ENCODE measurements around the gene GATAD2A.

GATAD2A gene

DNA sequence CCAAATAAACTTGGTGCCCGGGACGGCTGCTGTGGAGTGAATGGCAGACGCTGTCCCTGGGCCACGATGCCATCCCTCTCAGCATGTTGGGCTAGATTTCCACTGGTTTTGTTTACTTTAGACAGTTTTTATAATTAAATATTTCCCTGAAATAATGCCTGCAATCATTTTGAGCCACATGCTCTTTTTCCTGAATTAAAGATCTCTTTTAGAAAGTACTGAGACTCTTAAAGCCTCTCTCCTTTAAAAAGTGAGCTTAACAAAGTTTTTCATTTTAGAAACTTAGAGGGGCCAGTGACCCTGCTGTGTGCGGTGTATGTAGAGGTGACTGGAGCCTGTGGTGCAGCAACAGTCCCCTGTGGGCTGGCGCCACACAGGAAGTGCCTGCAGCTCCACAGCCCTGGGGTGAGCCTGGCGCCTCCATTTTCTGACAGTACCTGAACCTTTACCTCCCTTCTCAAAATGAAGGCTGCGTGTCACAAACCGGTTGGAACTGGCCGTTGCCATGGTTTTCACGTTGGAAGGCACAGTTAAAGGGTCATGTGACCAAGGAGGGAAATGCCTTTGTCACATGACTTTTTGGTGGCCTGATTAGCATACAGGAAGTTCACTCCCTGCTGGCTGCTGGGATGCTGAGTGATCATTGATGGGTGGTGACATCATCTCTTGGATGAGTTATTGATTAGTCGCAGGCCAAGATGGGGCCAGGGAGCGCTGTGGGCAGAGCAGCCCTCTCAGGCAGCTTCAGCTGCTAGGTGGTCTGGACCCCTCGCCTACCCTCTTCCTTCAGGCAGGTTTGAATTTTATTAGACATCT is 83.6 kb downstream of the GATAD2A start:
- TF ChIP-seq, protein P1, sequence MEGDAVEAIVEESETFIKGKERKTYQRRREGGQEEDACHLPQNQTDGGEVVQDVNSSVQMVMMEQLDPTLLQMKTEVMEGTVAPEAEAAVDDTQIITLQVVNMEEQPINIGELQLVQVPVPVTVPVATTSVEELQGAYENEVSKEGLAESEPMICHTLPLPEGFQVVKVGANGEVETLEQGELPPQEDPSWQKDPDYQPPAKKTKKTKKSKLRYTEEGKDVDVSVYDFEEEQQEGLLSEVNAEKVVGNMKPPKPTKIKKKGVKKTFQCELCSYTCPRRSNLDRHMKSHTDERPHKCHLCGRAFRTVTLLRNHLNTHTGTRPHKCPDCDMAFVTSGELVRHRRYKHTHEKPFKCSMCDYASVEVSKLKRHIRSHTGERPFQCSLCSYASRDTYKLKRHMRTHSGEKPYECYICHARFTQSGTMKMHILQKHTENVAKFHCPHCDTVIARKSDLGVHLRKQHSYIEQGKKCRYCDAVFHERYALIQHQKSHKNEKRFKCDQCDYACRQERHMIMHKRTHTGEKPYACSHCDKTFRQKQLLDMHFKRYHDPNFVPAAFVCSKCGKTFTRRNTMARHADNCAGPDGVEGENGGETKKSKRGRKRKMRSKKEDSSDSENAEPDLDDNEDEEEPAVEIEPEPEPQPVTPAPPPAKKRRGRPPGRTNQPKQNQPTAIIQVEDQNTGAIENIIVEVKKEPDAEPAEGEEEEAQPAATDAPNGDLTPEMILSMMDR (IDR thresholded peaks at IDR 0.05), result no peak

DNA sequence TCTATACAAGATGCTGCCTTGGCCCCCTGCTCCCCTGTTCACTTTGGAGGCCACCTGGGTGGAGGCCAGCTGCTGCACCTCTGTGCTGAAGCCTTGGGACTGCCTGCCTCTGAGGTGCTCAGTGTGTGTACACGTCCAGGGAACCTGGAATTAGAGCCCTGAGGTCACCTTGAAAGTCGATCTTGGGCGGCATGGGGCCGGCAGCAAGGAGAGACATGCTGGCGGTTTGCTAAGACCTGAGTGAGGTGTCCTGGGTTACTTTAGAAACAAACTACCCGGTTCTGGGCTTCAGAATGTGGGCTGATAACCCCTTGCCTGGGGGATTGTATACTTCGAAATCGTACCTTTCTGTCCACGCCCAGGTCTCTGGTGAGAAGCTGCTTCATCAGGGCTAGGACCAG is 84.3 kb downstream of the GATAD2A start:
- TF ChIP-seq, protein P1 (IDR thresholded peaks at IDR 0.05), result no peak

DNA sequence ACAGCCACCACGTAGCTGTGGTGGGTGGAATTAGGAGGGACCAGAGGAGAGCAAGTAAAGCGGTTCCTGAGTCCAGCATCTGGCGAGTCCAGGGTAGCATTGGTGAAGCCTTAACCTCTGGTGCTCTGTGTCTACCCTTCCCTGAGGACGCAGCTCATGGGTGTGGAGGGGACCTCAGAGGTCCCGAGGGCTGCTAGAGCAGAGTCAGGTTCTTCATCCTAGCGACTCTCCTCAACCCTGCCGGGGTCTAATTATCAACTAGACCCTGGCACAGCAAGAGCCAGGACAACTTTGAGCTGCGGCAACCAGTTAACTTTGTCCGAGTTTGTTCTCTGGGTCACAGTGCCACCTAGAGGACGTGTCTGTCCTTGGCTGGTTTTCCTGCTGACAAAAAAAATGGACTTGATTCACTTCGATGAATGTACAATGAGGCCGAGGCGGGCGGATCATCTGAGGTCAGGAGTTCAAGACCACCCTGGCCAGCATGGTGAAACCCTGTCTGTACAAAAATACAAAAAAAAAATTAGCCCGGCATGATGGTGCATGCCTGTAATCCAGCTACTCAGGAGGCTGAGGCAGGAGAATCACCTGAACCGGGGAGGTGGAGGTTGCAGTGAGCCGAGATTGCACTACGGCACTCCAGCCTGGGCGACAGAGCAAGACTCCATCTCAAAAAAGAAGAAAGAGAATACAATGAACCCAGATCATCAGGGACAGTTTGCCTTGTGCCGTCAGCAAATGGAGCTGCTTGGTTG is 84.9 kb downstream of the GATAD2A start:
- TF ChIP-seq, protein P1 (IDR thresholded peaks at IDR 0.05), result peak; percentile 78

DNA sequence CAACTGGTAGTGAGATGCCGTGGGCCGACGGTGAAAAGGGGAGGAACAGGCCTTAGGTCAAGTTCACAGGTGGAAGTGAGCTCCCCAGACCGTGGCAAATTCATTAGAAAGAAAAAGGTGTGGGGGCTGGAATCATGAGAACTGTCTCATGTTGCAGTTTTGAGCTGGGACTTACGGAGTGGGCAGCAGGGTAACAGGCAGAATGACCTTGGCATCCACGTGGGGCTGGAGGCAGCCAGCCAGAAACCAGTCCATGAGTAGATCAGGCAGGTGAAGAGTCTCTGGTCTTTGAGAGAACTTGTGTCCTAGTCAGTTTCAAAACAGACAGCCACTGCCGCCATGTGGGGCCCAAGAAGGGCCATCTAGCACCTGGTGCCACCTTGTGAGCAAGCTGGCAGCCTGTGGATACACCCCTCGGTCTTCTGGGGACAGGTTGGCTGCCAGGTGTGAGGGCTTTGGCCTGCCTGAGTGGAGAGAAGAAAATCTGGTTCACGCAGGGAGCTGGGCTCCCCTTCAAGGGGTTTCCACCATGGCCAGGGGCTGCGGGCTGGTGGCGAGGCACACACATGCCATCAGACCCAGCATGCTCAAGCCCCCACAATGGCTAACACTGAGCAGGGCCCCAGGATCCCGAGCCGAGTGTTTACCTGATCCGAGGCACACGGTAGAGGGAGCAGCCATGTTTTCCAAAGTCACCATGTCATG is 86.0 kb downstream of the GATAD2A start:
- TF ChIP-seq, protein P1 (IDR thresholded peaks at IDR 0.05), result no peak

DNA sequence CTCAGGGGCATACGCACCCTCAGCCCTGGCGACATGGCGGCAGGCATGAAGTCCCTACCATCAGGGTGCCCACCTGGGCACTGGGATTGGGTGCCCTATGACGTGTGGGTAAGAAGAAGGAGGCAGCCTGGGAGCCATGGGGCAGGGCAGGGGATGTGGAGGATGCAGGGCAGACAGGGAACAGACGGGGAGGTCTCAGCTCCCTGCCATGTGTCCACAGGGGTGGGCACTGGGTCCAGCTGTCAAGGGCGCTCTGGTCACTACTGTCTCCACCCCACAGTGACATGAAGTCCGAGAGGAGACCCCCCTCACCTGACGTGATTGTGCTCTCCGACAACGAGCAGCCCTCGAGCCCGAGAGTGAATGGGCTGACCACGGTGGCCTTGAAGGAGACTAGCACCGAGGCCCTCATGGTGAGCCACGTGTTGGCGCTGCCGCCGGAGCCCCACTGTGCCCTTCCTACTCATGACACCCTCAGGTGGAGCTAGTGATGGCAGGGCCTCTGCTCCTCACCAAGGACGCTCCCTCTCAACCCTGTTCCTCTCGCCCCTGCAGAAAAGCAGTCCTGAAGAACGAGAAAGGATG is 86.6 kb downstream of the GATAD2A start:
- TF ChIP-seq, protein P1 (IDR thresholded peaks at IDR 0.05), result no peak

DNA sequence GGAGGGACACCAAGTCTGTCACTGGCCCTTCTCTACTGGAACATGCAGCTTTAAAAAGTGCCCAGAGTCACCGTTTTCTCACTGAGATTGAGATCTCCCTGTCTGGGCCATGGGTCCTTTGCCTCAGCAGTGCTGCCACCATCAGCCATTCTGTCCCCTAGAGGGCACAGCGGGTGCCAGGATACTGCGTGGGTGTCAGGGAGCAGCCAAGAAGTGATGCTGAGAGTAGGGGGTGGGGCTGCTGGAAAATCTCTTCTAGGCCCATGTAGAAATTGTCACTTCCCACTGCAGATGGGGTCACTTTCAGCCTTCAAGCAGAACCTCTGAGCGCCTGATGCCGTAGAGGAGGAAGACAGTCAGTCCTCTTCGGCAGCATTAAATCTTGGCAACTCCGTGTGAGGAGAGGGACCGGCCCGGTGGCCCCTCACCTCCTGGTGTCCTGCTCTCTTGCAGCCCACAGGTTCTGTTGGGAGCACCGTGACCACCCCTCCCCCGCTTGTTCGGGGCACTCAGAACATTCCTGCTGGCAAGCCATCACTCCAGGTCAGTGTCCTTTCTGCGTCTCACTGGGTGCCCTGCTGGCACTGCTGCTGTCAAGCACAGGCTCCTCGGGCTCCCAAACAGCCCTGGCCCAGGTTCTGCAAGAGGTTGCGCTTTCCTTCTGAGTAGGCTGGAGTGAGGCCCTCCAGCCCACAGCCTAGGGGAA is 88.5 kb downstream of the GATAD2A start:
- TF ChIP-seq, protein P1 (IDR thresholded peaks at IDR 0.05), result 0 out of 2 replicates have a peak, but pooled peaks have one; percentile 11

Measured in LNCAP (cell line).